ENCODE results near the gene KIF3B.
"Not testable (repeated sequence)": the region's sequence is repeated elsewhere in the genome, so short reads cannot be mapped to it uniquely, and the experiment has no call there.

Gene KIF3B

DNA sequence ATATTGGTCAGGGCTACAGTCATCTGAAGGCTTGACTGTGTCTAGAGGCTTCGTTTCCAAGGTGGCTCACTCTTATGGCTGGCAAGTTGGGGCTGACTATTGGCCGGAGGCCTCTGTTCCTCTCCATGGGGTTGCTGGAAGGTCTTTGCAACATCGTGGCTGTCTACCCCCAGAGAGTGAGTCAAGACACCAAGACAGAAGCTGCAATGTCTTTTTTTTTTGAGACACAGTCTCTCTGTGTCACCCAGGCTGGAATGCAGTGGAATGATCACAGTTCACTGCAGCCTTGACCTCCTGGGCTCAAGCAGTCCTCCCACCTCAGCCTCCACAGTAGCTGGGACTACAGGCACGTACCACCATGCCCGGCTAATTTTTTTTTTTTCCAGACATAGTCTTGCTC, 29.4 kb upstream of the KIF3B start:
- no peak for DNase-seq (ENCODE audit: low read depth in 2 of 2)

DNA sequence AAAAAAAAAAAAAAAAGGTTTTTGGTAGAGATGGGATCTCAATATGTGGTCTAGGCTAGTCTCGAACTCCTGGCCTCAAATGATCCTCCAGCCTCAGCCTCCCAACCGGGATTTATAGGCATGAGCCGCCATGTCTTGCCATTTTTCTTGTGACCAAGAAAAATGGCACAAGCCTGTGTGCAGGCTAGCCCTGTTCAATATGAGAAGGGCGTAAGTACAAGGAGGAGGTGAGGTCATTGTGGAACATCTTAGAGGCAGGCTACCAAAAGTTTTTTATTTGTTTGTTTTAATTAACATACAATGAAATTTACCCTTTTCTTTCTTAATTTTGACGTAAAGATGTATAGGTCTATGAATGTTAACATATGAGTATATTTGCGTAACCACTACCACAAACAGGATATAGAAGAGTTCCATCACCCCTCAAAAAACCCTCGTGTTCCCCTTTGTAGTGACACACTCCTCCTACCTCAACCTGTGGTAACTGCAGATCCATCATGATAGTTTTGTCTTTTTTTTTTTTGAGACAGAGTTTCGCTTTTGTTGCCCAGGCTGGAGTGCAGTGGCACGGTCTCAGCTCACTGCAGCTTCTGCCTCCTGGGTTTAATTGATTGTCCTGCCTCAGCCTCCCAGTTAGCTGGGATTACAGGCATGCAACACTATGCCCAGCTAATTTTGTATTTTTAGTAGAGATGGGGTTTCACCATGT, 28.3 kb upstream of the KIF3B start:
- DNase-seq (ENCODE audit: low read depth in 2 of 2) = no peak

- no peak for DNase-seq (ENCODE audit: low read depth in 2 of 2)
These were observed 26.0 kb upstream of the KIF3B start for GRCh38 chr20:32251470-32251869.

DNA sequence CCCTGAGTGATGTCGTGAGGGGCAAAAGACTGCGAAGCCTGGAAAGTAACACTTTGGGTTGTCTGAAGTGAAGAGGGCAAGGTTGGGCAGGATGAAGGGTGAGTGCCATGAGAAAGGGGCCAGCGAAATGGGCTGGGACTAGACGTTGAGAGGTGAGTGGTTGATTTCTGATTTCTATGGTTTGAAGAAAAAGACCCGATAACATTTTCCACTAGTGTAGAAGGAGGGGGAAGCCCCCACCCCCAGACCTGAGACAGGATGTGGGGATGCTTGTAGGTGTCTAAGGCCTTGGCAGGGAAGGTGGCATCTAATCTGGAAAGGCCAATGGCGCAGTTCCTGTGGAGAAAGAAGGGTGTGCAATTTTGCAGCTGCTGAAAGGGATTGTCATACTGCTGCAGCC, 25.3 kb upstream of the KIF3B start:
- DNase-seq (ENCODE audit: low read depth in 2 of 2) = peak; percentile 56 to 76

GRCh38 chr20:32260973-32261372, 16.5 kb upstream of the KIF3B start:
- DNase-seq (ENCODE audit: low read depth in 2 of 2) = not testable (repeated sequence)

- no peak for DNase-seq (ENCODE audit: low read depth in 2 of 2)
These were observed 15.8 kb upstream of the KIF3B start for GRCh38 chr20:32261644-32262043.

GRCh38 chr20:32263398-32263954, 14.0 kb upstream of the KIF3B start:
- no peak for DNase-seq (ENCODE audit: low read depth in 2 of 2)

- DNase-seq (ENCODE audit: low read depth in 2 of 2) = no peak
These were observed 5.8 kb upstream of the KIF3B start for GRCh38 chr20:32271620-32272019.

GRCh38 chr20:32274359-32274758, 3.1 kb upstream of the KIF3B start:
- DNase-seq (ENCODE audit: low read depth in 2 of 2) = no peak

GRCh38 chr20:32275163-32275562, 2.3 kb upstream of the KIF3B start:
- not testable (repeated sequence) for DNase-seq (ENCODE audit: low read depth in 2 of 2)

DNA sequence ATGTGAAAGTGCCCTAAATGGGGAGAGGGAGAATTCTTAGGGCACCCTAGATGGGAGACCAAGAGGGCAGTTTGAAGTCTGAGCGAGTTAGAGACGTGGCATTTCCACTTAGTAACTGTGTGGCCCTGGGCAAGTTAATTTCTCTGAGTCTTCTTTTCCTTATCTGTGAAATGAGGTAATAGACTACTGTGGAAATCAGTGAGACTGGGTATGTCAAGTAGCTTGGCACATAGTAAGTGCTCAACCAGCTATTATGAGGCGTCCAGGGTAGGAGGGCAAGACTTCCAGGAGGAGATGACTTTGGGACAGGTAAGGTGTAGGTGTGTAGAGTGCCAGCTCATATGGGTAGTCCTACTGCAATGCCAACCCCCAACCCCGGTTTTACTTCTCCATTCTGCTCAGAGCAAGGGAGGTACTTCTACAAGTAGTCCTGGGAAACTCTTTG, 770 bp downstream of the KIF3B start:
- no peak for DNase-seq (ENCODE audit: low read depth in 2 of 2)

DNA sequence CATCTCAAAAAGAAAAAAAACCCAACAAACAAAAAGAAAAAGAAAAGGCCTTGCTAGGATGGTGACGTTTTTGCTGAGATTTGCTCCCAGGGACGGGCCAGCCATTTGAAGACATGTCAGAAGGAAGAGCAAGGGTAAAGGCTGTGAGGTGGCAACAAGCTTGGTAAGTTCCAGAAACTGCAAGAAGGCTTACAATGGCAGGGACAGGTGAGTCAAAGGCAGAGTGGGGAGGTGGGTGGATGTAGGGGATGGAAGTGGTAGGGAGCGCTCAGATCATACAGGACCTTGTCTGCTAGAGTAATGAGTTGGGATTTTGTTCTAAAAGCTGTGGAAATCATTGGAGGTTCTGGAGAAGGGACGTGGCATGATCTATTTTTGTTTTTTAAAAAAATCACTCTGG, 4.3 kb downstream of the KIF3B start:
- no peak for DNase-seq (ENCODE audit: low read depth in 2 of 2)

GRCh38 chr20:32282461-32282860, 5.0 kb downstream of the KIF3B start:
- no peak for DNase-seq (ENCODE audit: low read depth in 2 of 2)

GRCh38 chr20:32285082-32285620, 7.7 kb downstream of the KIF3B start:
- no peak for DNase-seq (ENCODE audit: low read depth in 2 of 2)

DNA sequence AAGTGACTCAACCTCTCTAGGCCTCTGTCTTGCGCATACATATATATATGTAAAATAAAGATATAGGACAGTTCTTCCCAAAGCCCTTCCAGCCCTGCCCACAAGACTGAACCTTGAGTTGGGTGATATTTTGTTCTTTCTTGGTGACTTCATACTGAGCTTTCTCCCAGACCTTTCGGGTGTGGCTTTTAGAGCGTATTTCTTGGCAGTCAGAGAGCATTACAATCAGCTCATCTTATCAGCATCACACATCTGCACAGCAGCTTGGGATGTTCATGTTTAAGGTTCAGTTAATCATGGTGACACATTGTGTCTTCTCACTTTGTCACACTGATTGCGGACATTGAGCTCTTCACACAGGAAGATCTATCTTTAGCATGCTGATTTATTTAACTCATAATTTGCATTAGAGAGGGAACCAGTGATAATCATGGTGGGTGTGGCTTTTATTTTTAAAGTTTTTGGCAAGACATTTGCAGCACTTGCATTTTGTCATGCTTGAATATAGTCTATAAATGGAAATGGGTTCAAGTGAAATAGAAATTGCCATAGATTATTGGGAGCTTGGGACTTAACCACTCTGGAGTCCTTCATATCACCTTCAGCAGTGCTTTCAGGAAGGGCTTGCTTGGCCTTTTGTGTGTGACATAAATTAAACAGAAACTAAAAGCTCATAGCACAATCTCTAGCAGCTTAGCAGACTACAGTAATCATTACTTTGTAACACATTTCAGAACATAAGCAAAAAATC, 8.3 kb downstream of the KIF3B start:
- DNase-seq (ENCODE audit: low read depth in 2 of 2) = no peak

DNA sequence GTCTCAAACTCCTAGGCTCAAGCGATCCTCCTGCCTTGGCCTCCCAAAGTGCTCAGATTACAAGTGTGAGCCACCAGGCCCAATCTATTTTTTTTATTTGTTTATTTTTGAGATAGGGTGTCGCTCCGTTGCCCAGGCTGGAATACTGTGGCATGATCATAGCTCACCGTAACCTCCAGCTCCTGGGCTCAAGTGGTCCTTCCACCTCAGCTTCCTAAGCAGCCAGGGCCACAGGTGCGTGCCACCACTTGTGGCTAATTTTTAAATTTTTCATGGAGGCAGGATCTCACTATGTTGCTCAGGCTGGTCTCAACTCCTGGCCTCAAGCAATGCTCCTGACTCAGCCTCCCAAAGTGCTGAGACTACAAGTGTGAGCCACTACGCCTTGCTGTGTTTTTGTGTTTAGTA, 9.8 kb downstream of the KIF3B start:
- DNase-seq (ENCODE audit: low read depth in 2 of 2) = no peak

DNA sequence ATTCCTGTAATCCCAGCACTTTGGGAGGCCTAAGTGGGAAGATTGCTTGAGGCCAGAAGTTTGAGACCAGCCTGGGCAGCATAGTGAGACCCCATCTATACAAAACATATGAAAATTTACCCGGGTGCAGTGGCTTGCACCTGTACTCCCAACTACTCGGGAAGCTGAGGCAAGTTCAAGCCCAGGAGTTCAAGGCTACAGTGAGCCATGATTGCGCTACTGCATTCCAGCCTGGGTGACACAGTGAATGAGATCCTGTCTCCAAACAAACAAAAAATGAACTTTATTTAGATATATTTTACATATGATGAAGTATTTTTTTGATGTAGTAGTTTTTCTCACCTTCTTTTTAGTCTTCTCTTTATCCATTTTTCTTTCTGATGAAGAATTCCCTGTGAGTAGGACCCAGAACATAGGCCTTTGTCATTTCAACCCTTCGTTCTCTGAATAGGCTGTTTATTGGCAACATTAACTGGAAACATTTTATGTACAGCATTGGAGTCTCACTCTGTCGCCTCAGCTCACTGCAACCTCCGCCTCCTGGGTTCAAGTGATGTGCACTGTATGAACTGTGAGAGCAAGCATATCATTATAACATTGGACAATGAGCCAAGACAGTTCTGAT, 10.9 kb downstream of the KIF3B start:
- no peak for DNase-seq (ENCODE audit: low read depth in 2 of 2)

DNA sequence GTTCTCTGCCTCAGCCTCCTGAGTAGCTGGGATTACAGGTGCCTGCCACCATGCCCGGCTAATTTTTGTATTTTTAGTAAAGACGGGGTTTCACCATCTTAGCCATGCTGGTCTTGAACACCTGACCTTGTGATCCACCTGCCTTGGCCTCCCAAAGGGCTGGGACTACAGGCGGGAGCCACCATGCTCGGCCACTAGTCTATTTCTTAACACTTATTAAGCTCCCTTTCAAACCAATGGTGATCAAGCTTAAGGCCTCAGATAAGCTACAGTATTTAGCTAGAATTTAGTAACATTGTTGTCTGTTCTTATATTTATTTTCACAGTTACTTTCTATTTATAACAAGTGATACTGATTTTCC, 11.8 kb downstream of the KIF3B start:
- DNase-seq (ENCODE audit: low read depth in 2 of 2) = not testable (repeated sequence)

DNA sequence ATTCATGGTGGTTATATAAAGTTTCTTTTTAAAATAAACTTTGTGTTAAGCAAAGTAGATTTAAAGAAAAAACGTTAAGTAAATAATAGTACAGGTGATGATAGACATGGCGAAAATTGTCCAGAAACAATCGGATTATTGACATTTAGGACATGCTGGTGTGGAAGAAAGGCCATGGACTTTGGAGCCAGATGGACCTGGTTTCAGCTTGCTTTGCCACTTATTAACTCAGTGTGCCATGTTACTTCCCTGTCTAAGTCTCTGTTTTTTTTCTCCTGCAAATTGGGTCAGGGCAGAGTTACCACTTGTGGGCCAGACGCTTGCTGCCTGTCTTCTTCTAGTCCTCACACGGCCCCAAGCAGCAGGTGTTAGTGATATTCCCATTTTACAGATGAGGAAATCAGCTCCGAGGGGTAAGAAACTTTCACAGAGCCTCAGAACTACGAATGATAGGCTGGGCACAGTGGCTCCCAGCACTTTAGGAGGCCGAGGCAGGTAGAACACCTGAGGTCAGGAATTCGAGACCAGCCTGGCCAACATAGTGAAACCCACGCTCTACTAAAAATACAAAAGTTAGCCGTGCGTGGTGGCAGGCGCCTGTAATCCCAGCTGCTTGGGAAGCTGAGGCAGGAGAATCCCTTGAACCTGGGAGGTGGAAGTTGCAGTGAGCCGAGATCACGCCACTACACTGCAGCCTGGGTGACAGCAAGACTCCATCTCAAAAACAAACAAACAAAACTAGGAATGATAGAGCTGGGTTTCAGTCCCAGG, 12.4 kb downstream of the KIF3B start:
- DNase-seq (ENCODE audit: low read depth in 2 of 2) = no peak

DNA sequence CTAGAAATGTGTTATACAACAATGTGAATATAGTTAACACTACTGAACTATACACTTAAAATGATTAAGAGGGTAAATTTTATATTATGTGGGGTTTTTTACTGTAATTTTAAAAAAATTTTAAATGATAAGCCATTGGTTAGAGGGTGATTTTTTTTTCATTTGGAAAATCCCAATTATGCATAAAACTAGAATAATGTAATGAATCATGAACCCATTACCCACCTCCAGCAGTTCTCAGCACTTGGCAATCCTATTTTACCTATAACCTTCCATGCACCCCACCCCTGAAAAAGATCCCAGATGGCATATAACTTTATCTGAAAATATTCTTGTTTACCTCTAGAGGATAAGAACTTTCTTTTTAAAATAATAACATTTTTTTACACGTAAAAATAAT, 13.7 kb downstream of the KIF3B start:
- no peak for DNase-seq (ENCODE audit: low read depth in 2 of 2)

- no peak for DNase-seq (ENCODE audit: low read depth in 2 of 2)
These were observed 15.1 kb downstream of the KIF3B start for GRCh38 chr20:32292548-32292947.

DNA sequence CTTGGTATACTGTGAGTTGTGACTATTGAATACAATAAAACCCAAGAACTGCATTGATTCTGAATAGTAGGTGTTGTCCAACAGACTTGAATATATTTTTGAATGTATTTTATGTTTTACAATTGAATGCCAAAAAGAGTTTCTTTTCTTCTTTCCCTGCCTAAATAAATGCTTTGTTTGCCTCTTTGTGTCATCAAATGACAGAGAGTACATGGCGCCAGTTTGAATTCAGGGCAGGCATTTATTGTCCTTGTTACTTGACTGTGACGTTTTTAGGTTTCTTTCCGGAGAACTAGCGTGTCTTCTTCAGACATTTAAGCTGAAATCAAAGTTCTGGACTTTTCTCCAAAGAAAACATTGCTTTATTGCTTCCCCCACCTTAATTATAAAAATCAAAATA, 16.6 kb downstream of the KIF3B start:
- no peak for DNase-seq (ENCODE audit: low read depth in 2 of 2)
